ENCODE measurements around the gene DGUOK.
"Not testable (repeated sequence)": the region's sequence is repeated elsewhere in the genome, so short reads cannot be mapped to it uniquely, and the experiment has no call there.

The DGUOK gene

DNA sequence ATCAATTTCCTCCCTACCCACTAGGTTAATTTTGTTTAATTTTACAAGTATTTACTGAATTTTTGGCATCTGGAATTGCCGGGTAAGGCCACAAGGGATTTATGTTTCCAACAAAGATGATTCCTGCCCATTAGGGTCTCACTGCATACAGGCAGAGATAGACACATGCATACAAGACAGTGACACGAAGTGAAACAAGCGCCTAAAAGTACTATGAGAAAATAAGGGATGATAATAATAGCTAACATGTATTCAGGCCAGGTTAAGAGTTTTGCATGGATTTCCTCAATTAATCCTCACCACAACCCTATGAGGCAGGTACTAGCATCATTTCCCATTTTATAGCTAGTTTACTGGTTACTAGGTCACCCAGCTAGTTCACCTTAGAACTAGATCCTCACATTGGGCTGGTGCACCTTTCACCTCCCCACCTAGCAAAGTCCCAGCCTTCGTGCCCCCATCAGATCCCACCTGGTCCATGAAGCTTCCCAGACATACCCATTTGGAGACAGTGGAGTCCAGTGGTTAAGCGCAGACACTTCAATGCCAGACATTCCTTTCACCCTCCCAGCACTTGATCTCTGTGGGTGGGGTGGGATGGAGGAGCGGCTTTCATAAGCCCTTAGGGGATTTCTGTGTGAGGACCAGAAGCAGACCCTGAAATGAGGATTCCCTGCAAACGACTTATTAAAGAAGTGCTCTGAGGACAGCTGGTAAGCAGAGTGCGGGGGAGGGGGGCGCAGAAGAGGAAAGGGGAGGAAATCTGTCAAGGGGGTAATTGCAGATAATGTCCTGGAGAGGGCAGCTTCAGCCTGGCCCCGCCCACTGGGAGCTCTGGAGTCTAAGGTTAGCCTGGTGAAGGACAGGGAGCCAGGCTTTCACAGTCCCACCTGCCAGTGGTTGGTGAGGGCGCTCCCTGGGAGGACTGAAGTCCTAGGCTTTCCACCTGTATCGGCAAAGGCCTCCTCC lies 5.8 kb upstream of the DGUOK start:
- DNase-seq (ENCODE audit: low read depth), result peak; percentile 62

GRCh38 chr2:73921581-73921980 lies 5.1 kb upstream of the DGUOK start:
- DNase-seq (ENCODE audit: low read depth), result no peak

GRCh38 chr2:73922681-73923080 lies 4.0 kb upstream of the DGUOK start:
- DNase-seq (ENCODE audit: low read depth), result no peak

GRCh38 chr2:73925033-73925704 lies 1.5 kb upstream of the DGUOK start:
- no peak for DNase-seq (ENCODE audit: low read depth)

GRCh38 chr2:73925853-73926492 lies 707 bp upstream of the DGUOK start:
- no peak for DNase-seq (ENCODE audit: low read depth)

GRCh38 chr2:73927344-73927743 lies 664 bp downstream of the DGUOK start:
- no peak for DNase-seq (ENCODE audit: low read depth)

DNA sequence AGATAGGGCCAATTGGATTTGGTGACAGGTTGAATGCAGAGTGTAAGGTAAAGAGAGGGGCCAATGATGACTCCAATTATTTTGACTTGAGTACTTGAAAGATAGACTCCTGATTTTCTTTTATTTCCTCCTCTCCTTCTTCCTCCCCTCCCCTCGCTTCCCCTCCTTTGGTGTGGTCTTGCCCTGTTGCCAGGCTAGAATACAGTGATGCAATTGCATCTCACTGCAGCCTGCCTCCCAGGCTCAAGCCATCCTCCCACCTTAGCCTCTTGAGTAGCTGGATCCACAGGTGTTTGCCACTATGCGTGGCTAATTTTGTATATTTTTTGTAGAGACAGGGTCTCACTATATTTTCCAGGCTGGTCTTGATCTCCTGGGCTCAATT lies 2.3 kb downstream of the DGUOK start:
- no peak for DNase-seq (ENCODE audit: low read depth)

GRCh38 chr2:73930386-73930785 lies 3.7 kb downstream of the DGUOK start:
- no peak for DNase-seq (ENCODE audit: low read depth)

DNA sequence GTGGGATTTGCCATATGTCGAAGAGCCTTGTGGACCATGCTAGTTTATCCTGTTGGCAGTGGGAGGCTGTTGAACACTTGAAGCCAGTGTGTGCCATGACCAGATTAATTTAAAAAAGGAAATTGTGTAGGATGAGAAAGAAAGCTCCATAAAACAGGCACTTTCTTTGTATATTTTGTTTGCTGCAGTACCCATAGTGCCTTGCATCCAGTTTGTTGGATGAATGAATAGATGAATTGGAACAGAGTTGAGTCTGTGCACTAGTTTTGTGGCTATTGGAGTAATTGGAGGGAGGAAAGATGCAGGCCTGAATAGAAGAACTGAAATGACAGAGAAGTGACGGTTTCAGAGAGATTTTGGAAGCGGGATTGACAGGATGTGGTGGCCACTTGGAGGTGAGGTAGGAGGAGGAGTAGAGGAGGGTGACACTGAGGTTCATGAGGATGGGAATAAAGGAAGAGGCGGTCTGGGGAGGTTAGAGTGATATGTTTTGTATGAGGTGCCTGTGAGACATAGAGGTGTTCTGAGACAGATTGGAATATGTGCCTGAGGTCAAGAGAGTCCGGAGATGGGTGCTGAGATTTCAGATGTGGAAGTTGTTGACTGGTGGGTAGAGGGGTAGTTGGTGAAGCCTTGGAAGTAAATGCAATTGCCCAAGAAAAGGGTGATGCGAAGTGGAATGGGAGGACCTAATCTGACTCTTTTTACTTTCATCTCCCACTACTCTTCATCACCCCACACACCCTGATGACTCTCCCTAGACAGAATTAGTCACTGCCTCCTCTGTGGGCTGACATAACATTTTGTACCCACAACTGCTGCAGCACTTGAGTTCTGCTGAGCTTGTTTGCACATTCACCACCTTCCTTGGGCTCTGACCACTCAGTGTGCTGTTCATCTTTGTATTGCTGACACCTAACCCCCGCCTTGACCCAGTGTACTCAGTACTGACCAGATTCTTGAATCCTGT lies 5.1 kb downstream of the DGUOK start:
- DNase-seq (ENCODE audit: low read depth), result no peak

DNA sequence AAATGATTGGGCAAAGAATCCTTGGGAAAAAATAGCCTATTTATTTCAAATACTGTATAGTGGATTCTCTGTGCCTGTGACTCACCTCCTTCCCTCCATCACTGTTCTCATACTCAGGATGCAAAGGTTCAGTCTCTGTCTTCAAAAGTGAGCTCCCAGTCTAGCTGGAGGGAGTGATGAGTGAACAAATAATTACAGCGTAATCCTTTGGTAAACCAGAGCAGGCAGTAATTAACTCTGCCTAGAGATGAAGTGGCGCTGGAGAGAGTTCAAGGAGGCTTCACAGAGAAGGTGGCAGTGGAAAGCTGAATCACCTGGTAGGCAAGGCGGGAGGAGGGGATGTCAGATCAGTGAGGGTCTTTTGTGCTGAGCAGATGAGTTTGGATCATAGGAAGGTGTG lies 6.5 kb downstream of the DGUOK start:
- DNase-seq (ENCODE audit: low read depth), result no peak

DNA sequence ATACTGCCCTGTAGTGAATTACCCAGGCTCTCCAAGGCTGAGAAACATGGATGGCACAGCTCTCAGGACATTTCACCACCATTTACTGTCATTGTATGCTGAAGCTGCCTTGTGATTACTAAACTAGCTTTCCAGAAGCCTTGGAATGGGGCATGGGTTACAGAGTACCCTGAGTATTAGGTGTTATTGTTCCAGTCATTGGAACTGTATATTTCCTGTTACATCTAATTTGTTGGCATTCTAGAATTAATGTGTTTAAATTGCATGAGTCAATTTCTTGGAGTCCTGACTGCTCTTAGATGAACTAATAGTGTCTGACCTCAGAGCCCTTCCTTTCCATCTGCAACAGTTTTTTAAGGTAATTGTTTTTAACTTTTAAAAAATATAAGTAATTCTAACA lies 9.0 kb downstream of the DGUOK start:
- DNase-seq (ENCODE audit: low read depth), result no peak

GRCh38 chr2:73937103-73937885 lies 10.6 kb downstream of the DGUOK start:
- DNase-seq (ENCODE audit: low read depth), result no peak

DNA sequence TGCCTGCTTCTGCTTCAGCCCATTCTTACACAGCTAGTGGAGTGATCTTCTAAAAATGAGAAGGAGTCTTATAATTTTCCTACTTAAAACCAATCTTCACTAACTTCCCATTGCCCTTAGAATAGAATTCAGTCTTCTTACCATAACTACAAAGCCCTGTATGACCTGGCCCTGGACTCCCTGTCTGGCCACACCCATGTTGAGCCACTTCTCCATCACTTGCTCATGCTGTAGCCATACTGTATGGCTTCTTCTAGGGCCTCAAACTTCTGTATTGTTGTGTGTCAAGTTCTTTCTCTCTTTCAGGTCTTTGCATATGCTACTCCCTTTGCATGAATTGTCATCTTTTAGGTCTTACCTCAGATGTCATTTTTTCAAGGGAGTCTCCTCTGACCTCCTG lies 11.2 kb downstream of the DGUOK start:
- no peak for DNase-seq (ENCODE audit: low read depth)

DNA sequence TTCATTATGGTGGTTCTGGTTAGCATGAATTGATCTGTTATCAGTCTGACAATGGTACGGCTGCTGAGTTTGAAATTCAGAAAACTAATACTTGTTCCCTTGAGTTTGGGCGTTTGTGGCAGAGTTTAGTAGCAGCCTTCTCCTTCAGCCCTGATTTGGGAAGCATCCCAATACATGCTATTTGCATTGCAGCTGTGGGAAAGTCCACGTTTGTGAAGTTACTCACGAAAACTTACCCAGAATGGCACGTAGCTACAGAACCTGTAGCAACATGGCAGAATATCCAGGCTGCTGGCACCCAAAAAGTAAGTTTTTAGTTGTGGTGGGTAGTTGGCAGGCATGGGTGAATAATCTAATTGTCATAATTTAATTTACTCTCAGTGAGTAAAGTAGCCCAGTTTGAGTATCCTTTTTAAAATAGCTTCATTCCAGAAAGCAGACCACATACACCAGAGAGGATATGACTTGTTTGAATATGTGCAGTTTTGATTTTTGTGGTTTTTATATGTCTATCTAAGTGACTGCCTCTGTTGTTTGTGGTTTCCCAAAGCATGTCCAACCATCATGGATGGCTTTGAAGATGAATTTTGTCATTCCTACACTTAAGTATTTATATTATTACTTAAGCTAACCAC lies 12.2 kb downstream of the DGUOK start:
- no peak for DNase-seq (ENCODE audit: low read depth)

DNA sequence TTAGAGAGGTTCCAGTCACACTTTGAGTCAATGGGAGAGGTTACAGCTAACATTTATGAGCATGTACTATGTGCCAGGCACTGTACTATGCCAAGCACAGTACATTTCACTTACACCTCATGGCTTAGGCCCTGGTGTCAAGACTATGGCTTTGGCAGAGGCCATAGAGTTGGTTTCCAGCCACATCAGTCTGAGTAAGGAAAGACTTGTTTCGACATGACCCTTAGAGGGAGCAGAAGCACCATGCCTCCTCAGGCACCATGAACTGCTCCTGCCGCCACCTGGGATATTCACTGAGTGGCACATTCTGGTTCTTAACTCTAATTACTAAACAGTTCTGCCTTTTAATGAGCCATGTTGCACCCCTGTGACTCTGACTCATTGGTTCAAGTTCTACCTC lies 12.7 kb downstream of the DGUOK start:
- DNase-seq (ENCODE audit: low read depth), result no peak

DNA sequence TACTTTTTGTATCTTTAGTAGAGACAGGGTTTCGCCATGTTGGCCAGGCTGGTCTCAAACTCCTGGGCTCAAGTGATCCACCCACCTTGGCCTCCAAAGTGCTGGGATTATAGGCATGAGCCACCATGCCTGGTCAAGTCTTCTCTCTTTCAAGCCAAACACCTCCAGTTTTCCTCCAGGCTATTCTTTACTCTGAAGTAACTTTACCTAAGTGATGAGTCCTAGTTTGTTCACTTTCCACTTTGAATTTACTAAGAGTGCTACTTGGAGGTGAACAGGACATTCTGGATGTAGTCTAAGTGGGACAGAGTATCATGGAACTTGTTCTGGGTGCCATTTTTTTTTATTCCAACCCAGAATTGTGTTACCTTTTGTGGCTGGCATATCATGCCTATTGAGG lies 13.4 kb downstream of the DGUOK start:
- DNase-seq (ENCODE audit: low read depth), result not testable (repeated sequence)

GRCh38 chr2:73942664-73943063 lies 16.0 kb downstream of the DGUOK start:
- DNase-seq (ENCODE audit: low read depth), result no peak

GRCh38 chr2:73944714-73945113 lies 18.0 kb downstream of the DGUOK start:
- DNase-seq (ENCODE audit: low read depth), result no peak

DNA sequence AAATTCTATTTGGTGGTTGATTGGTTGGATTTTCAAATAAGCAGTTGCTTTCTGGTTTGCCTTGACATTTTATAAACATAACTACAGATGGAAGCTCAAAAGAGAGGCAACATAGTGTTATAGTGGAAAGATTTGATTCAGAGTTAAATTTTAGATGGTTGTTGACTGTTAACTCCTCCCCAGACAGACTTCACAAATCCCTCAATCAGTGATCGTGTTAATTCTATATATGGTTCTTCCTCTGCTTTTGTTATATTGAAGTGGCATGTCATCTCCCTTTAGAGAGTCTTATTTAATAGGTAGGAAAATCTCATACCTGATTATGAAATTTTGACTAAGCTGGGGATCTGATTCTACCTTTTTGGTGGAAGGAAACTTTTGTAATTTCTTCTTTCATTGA lies 19.5 kb downstream of the DGUOK start:
- no peak for DNase-seq (ENCODE audit: low read depth)

DNA sequence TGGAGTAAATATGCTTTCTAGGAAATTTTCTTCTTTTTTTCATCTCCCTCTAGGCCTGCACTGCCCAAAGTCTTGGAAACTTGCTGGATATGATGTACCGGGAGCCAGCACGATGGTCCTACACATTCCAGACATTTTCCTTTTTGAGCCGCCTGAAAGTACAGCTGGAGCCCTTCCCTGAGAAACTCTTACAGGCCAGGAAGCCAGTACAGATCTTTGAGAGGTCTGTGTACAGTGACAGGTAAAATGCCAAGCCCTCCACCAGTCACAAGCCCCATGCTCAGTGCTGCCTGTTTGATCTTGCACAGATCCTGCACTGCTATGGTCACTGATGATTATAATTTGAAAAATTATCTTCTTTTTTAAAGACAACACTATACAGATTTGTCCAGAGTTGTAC lies 20.0 kb downstream of the DGUOK start:
- DNase-seq (ENCODE audit: low read depth), result no peak
